Activated T-helper 17 cell treated with anti-CD3 and anti-CD28 coated beads, Interleukin-2, amount 50 U/mL, for 72 hours (primary cell): Measurements from ENCODE around the gene EMSY. TPM values are rescaled to one million over a fixed set of nuclear protein-coding genes. Genes with fewer than 3 reads are reported as not detected.
A peak's percentile ranks its signal among the peaks of the same experiment; 100 is the strongest.

ENCODE experiments used
- ATAC-seq: fragments of 150-1000 bp; cut with Tn5 transposase; replicated peaks from 2 replicates; pipeline ENCODE4 v1.10.0; 2021; ENCODE audit warnings: mild to moderate bottlenecking, moderate library complexity
- H3K27ac Mint-ChIP-seq: one replicate; pipeline ENCODE4 v1.8.0; 2022; ENCODE audit warnings: mixed read lengths
- H3K27me3 Mint-ChIP-seq: one replicate; pipeline ENCODE4 v1.8.0; 2022; ENCODE audit warnings: mixed read lengths
- H3K36me3 Mint-ChIP-seq: one replicate; pipeline ENCODE4 v1.8.0; 2022; ENCODE audit warnings: low read depth, mild to moderate bottlenecking, mixed read lengths
- H3K4me1 Mint-ChIP-seq: one replicate; pipeline ENCODE4 v1.8.0; 2022; ENCODE audit warnings: mixed read lengths
- H3K4me3 Mint-ChIP-seq: one replicate; pipeline ENCODE4 v1.8.0; 2022; ENCODE audit warnings: mild to moderate bottlenecking, mixed read lengths
- H3K9me3 Mint-ChIP-seq: one replicate; pipeline ENCODE4 v1.8.0; 2022; ENCODE audit warnings: mixed read lengths
- total RNA-seq, 2 donors: library from RNA; stranded (reverse); gene quantifications; one replicate each; pipeline ENCODE4 v1.2.3, GENCODE V29; 2022

EMSY gene
- total RNA-seq, 2 donors from 2014 or later, result 30.3 to 52.1 TPM

DNA sequence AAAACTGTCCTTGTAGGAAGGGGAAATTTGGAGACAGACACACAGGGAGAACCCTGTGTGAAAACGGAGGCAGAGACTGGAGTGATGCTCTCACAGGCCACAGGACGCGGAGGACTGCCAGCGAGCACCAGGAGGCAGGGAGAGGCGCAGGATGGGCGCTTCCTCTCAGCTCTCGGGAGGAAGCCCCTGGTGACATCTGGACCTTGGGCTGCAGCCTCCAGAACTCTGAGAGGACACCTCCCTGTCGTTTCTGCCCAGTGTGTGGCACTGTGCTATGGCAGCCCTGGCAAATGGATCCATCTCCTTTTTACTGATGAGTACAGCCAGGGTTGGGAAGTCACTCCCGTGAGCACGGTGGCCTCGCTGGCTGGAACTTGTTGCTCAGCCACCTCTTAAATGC lies 151.8 kb downstream of the EMSY start:
- Mint-ChIP-seq H3K9me3 (peaks cover 4% of the 10 kb centered on the region), H3K27me3 (no peaks in the 10 kb centered on the region), H3K4me1 (peaks cover 6% of the 10 kb centered on the region), H3K27ac (peak overlapping the region; percentile 47), H3K36me3 (no peaks in the 10 kb centered on the region), H3K4me3 (no peak overlapping the region)
- ATAC-seq, result no peak

GRCh38 chr11:76597533-76598425 lies 153.0 kb downstream of the EMSY start:
- Mint-ChIP-seq H3K4me1 (peaks cover 6% of the 10 kb centered on the region), H3K27me3 (no peaks in the 10 kb centered on the region), H3K36me3 (no peaks in the 10 kb centered on the region), H3K27ac (no peak overlapping the region), H3K4me3 (no peak overlapping the region), H3K9me3 (peaks cover 4% of the 10 kb centered on the region)
- peak; percentile 7 for ATAC-seq

- H3K4me3 Mint-ChIP-seq, result no peak overlapping the region
- no peaks in the 10 kb centered on the region for H3K36me3 Mint-ChIP-seq
- H3K27ac Mint-ChIP-seq, result no peak overlapping the region
- no peaks in the 10 kb centered on the region for H3K27me3 Mint-ChIP-seq
- H3K4me1 Mint-ChIP-seq, result peaks cover 3% of the 10 kb centered on the region
- peak; percentile 48 for ATAC-seq
- peaks cover 2% of the 10 kb centered on the region for H3K9me3 Mint-ChIP-seq
Measured at GRCh38 chr11:76598426-76598839, 153.6 kb downstream of the EMSY start.

GRCh38 chr11:76599041-76600013 lies 154.5 kb downstream of the EMSY start:
- Mint-ChIP-seq H3K4me1 (no peaks in the 10 kb centered on the region), H3K4me3 (no peak overlapping the region), H3K36me3 (no peaks in the 10 kb centered on the region), H3K27me3 (no peaks in the 10 kb centered on the region), H3K27ac (no peak overlapping the region), H3K9me3 (no peaks in the 10 kb centered on the region)
- no peak for ATAC-seq

GRCh38 chr11:76600124-76600655 lies 155.4 kb downstream of the EMSY start:
- no peaks in the 10 kb centered on the region for H3K4me1 Mint-ChIP-seq
- H3K27ac Mint-ChIP-seq, result peak overlapping the region; percentile 43
- no peaks in the 10 kb centered on the region for H3K36me3 Mint-ChIP-seq

DNA sequence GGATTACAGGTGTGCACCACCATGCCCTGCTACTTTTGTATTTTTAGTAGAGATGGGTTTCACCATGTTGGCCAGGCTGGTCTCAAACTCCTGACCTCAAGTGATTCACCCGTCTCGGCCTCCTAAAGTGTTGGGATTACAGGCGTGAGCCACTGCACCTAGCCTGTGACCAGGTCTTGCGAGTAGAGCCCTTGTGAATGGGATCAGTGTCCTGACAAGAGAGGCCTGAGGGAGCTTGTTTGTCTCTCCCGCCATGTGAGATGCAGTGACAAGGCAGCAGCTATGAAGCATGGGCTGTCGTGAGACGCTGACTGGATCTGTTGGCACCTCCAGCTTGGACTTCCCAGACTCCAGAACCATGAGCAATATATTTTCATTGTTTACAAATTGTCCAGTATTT lies 156.5 kb downstream of the EMSY start:
- no peaks in the 10 kb centered on the region for H3K4me1 Mint-ChIP-seq
- H3K27me3 Mint-ChIP-seq, result no peaks in the 10 kb centered on the region
- H3K36me3 Mint-ChIP-seq, result no peaks in the 10 kb centered on the region
- H3K9me3 Mint-ChIP-seq, result no peaks in the 10 kb centered on the region
- H3K4me3 Mint-ChIP-seq, result no peak overlapping the region
- no peak for ATAC-seq
- H3K27ac Mint-ChIP-seq, result no peak overlapping the region

More at GRCh38 chr11:76600124-76600655, 155.4 kb downstream of the EMSY start:
- H3K4me3 Mint-ChIP-seq, result no peak overlapping the region
- no peaks in the 10 kb centered on the region for H3K27me3 Mint-ChIP-seq
- ATAC-seq, result no peak
- H3K9me3 Mint-ChIP-seq, result no peaks in the 10 kb centered on the region

DNA sequence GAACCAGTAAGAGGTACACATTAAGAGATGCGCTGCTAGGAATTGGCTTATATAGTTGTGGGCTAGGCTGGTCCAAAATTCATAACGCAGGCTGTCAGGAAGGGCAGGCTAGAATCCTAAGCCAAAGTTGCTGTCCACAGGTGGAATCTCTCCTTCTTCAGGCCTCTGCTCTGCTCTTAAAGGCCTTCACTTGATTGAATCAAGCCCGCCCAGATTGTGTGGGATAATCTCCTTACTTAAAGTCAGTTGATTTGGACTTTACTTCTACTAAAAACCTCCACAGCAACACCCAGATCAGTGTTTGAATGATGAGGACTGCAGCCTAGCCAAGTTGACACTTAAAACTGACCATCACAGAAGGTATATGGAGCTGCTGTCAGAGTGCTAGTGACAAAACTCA lies 156.9 kb downstream of the EMSY start:
- Mint-ChIP-seq H3K9me3 (no peaks in the 10 kb centered on the region), H3K27ac (no peak overlapping the region), H3K4me3 (no peak overlapping the region), H3K4me1 (no peaks in the 10 kb centered on the region), H3K36me3 (no peaks in the 10 kb centered on the region), H3K27me3 (no peaks in the 10 kb centered on the region)
- ATAC-seq, result no peak

DNA sequence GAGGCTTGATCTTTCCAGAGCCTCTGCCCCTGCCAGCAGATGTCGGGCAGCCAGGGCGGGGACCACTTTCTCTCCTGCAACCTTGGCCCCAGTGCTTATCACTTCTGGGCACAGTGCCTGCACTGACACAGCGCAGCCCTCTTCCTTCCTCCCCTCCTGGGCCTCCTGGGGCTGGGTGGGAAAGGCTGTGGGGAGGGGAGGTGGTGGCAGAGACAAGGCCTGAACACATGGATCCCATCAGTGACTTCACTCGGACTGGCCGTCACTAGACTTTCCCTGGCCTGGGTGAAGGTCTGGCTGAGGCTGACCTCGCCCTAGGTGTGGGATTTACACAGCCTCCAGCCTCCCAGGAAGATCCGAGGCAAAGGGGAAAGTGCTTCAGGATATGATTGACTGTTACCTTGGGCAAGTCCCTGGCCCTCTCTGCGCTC lies 157.6 kb downstream of the EMSY start:
- no peaks in the 10 kb centered on the region for H3K36me3 Mint-ChIP-seq
- H3K9me3 Mint-ChIP-seq, result no peaks in the 10 kb centered on the region
- no peaks in the 10 kb centered on the region for H3K4me1 Mint-ChIP-seq
- H3K27ac Mint-ChIP-seq, result no peak overlapping the region
- no peak for ATAC-seq
- H3K27me3 Mint-ChIP-seq, result no peaks in the 10 kb centered on the region
- no peak overlapping the region for H3K4me3 Mint-ChIP-seq

Other genes with a start within 250 kb of the EMSY start
- gene WNT11, start 238.5 kb upstream of the EMSY start, total RNA-seq, result not detected
- 10 to 100 TPM; 25.5 to 39.6 TPM for gene THAP12, start 63.9 kb upstream of the EMSY start, total RNA-seq
- gene GVQW3, start 63.7 kb upstream of the EMSY start, total RNA-seq, result 1 to 10 TPM; 1.6 to 2.5 TPM
- 1 to 10 TPM; 4.5 to 5.6 TPM for gene LRRC32, start 225.7 kb downstream of the EMSY start, total RNA-seq